Measurements from ENCODE around the gene SEPTIN14.
"Not testable (repeated sequence)": the region's sequence is repeated elsewhere in the genome, so short reads cannot be mapped to it uniquely, and the experiment has no call there.

The SEPTIN14 gene

DNA sequence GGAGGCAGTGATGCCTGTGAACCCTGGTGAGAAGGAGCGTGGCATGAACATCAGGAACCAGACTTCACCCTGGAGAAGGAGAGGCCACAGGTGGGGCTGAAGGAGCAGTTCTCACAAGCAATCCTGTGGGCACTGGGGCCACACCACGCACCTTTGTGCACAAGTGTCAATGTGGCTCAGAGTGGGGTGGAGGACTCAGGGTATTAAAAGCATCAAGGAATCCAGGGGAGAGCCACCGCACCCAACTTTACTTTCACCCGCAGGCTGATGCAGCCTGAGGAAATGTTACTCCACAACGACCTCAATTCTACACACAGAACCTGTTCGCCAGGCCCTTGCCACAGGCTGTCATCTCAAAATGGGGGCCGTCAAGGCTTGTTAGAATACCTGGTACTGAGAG is 77.1 kb downstream of the SEPTIN14 start:
- not testable (repeated sequence) for DNase-seq (ENCODE audit: low read depth, low spot score)

DNA sequence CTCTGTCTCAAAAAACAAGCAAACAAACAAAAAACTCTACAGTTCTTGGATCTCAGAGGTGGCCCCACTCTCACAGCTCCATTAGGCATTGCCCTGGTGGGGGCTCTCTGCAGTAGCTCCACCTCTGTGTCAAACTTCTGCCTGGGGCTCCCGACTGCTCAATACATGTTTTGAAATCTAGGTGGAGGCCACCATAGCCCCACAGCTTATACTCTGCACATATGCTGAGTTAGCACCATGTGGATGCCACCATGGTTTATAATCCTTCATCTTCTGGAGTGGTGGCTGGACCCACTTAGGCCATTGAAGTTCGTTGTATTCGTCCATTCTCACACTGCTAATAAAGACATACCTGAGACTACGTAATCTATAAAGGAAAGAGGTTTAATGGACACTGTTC is 78.4 kb downstream of the SEPTIN14 start:
- no peak for DNase-seq (ENCODE audit: low read depth, low spot score)

DNA sequence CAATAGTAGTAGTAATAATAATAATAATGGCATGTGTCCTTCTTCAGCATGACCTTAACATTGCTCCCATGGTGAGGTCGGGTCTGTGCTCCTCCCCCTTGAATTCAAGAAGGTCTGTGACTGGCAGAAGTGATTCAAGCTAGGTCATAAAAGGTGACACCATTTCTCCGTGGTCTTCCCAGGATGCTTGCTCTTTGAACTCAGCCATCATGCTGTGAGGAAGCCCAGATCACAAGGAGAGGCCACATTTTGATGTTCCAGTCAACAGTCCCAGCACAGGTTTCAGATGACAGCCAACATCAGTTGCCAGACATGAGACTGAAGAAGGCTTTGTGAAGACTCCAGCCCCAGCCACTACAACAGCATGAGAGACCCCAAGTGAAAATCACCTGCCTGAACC is 83.9 kb downstream of the SEPTIN14 start:
- no peak for DNase-seq (ENCODE audit: low read depth, low spot score)

DNA sequence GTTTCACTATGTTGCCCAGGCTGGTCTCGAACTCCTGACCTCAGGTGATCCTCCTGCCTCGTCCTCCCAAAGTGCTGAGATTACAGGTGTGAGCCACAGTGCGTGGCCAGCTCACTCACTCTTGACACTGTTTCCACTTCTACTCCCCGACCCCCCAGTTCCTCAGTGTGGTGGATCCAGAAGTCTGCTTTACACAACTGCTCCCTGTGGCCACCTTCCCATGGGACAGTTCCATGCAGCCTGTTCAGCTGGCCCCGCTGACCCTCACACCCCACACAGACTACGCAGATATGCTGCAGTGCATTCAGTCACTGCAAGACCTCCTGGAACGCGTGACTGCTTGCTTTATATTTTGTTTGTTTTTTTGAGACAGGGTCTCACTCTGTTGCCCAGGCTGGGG is 86.4 kb downstream of the SEPTIN14 start:
- no peak for DNase-seq (ENCODE audit: low read depth, low spot score)

DNA sequence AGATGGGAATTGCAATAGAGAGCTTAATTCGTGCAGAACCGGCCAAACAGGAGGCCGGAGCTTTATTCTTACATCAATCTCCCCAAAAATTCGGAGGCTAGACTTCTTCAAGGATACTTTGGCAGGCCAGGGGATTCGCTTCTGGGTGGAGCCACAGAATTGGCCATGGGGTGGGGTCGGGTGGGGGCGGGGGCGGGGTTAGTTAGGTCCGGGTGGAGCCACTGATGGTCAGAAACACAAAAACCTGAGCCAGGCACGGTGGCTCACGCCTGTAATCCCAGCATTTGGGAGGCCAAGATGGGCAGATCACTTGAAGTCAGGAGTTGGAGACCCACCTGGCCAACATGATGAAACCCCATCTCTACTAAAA is 87.5 kb downstream of the SEPTIN14 start:
- no peak for DNase-seq (ENCODE audit: low read depth, low spot score)

DNA sequence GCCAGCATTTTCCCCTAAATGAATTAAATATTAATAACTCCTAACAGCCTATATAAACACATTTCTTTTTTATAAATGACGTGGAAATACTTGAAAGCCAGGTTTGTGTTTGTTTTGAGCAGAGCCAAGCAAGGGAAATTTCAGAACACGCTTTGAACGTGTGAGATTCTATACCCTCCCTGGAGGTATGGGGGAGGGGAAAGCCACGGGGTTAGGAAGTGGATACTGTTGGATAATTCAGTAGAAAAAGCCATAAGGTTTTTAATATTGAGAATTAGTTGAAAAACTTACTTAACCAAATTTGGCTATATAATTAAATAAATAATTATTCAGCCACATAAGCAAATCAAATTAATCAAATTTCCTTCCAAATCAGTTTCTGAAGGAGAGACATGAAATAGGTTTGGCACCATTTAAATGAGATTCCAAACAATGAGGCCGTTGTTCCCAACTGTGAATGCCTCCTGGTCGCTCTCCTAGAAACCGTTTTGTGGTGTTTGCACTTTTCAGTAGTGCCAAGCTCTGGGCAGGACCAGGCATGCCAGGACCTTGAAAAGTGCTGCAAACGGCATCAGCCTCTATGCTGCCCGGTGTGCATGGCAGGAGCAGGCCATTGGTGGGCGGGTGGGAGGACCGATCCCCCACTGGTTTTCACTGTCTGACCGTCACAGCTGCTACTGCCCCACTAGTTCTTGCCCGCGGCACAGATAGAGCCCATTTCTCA is 88.1 kb downstream of the SEPTIN14 start:
- no peak for DNase-seq (ENCODE audit: low read depth, low spot score)

DNA sequence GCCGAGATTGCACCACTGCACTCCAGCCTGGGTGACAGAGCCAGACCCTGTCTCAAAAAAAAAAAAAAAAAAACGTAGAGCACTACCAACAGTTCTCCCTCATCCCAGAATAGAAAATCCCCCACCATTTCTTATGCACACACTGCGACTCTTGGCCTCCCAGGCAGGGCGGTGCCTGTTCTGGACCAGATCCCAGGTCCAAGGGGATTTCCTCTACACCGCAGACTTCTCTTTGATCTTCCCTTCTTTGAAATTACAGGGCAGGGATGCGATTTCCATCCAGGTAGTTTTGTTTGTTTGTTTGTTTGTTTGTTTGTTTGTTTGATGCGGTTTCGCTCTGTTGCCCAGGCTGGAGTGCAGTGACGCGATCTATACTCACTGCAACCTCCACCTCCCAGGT is 91.8 kb downstream of the SEPTIN14 start:
- DNase-seq (ENCODE audit: low read depth, low spot score): no peak

DNA sequence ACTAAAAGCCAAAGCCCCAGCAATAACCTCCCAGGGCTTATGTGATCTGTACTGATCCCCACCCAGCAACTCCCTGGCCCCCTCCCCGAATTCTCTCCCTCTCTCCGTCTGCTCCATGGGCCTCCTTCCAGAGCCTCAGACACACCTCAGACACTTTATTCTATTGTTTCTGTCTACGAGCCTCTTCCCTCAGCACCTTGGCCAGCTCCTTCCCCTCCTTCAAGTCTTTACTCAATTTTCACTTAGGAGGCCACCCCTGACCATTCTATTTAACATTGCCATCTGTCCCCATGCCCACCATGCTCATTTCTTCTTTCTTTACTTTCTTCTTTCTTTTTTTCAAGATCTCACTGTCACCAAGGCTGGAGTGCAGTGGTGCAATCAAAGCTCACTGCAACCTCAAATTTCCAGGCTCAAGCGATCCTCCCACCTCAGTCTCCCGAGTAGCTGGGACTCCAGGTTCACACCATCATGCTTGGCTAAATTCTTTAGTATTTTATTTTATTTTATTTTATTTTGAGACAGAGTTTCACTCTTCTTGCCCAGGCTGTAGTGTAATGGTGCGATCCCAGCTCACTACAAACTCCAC is 109.2 kb downstream of the SEPTIN14 start:
- DNase-seq (ENCODE audit: low read depth, low spot score): not testable (repeated sequence)

DNA sequence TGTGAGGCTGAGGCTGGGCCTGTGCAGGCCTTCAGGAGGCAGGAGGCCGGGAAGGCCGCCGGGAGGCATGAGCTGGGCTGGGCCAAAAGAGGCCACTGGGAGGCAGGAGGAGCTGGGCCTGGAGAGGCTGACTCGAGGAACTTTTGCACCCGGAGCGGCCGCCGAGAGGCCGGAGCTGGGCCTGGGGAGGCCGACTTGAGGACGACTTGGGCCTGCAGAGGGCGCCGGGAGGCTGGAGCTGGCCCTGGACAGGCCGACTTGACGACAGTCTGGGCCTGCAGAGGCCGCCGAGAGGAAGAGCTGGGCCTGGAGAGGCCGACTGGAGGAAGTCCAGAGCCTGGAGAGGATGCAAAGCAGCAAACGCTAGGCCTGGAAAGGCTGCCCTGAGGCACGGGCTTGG is 117.8 kb downstream of the SEPTIN14 start:
- DNase-seq (ENCODE audit: low read depth, low spot score): not testable (repeated sequence)

Data from activated CD4-positive, CD25-positive, alpha-beta regulatory T cell treated with anti-CD3 and anti-CD28 coated beads, Interleukin-2, amount 50 U/mL, for 16 hours (primary cell).